Osteocyte (in vitro differentiated cells): Measurements from ENCODE around the gene PSME1. TPM values are rescaled to one million over a fixed set of nuclear protein-coding genes. Genes with fewer than 3 reads are reported as not detected.

ENCODE experiments used
- DNase-seq: peaks from one replicate; pipeline ENCODE4 v3.0.0; 2021; ENCODE audit warnings: mixed read lengths; ENCODE audit not compliant: unreplicated experiment; ENCODE audit errors: extremely low spot score
- H3K27ac Mint-ChIP-seq: one replicate; pipeline ENCODE4 v1.8.0; 2021; ENCODE audit warnings: mild to moderate bottlenecking, mixed read lengths; ENCODE audit not compliant: unreplicated experiment
- H3K27me3 Mint-ChIP-seq: one replicate; pipeline ENCODE4 v1.8.0; 2021; ENCODE audit warnings: mixed read lengths; ENCODE audit not compliant: unreplicated experiment
- H3K36me3 Mint-ChIP-seq: one replicate; pipeline ENCODE4 v1.8.0; 2021; ENCODE audit warnings: mixed read lengths; ENCODE audit not compliant: unreplicated experiment
- H3K4me1 Mint-ChIP-seq: one replicate; pipeline ENCODE4 v1.8.0; 2021; ENCODE audit warnings: mixed read lengths; ENCODE audit not compliant: unreplicated experiment
- H3K4me3 Mint-ChIP-seq: one replicate; pipeline ENCODE4 v1.8.0; 2021; ENCODE audit warnings: mild to moderate bottlenecking, moderate library complexity, mixed read lengths; ENCODE audit not compliant: unreplicated experiment
- H3K9me3 Mint-ChIP-seq: one replicate; pipeline ENCODE4 v1.8.0; 2021; ENCODE audit warnings: mixed read lengths; ENCODE audit not compliant: unreplicated experiment
- total RNA-seq: library from RNA; stranded (reverse); gene quantifications from 2 replicates; pipeline ENCODE4 v1.2.1, GENCODE V29; 2021
- TF ChIP-seq, protein P1 (sequence below): fragments of 200-600 bp; sonication (generic); IDR thresholded peaks from 2 replicates; pipeline ENCODE4 v1.5.0; 2021; ENCODE audit warnings: antibody characterized with exemption, mild to moderate bottlenecking, moderate library complexity

The PSME1 gene
- total RNA-seq, 1 donor from 2014 or later, result 156 TPM

DNA sequence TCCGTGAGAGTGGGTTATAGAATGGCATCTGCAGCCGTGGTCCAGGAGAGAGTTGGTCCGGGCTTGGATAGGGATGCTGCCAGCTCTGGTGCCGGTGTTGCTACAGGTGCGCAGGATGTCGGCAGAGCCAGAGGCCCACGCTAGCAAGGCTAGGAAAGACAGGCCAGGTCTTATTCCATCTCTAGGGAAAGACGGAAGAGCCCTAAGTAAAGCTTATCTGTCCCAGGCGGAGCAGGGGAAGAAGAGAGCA is 485 bp upstream of the PSME1 start:
- Mint-ChIP-seq H3K27me3 (no peaks in the 10 kb centered on the region), H3K36me3 (peaks cover 19% of the 10 kb centered on the region), H3K27ac (peak overlapping the region; percentile 66), H3K4me1 (peaks cover 26% of the 10 kb centered on the region), H3K4me3 (peak overlapping the region; percentile 79), H3K9me3 (no peaks in the 10 kb centered on the region)
- TF ChIP-seq, protein P1, sequence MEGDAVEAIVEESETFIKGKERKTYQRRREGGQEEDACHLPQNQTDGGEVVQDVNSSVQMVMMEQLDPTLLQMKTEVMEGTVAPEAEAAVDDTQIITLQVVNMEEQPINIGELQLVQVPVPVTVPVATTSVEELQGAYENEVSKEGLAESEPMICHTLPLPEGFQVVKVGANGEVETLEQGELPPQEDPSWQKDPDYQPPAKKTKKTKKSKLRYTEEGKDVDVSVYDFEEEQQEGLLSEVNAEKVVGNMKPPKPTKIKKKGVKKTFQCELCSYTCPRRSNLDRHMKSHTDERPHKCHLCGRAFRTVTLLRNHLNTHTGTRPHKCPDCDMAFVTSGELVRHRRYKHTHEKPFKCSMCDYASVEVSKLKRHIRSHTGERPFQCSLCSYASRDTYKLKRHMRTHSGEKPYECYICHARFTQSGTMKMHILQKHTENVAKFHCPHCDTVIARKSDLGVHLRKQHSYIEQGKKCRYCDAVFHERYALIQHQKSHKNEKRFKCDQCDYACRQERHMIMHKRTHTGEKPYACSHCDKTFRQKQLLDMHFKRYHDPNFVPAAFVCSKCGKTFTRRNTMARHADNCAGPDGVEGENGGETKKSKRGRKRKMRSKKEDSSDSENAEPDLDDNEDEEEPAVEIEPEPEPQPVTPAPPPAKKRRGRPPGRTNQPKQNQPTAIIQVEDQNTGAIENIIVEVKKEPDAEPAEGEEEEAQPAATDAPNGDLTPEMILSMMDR, result no peak
- no peak for DNase-seq

DNA sequence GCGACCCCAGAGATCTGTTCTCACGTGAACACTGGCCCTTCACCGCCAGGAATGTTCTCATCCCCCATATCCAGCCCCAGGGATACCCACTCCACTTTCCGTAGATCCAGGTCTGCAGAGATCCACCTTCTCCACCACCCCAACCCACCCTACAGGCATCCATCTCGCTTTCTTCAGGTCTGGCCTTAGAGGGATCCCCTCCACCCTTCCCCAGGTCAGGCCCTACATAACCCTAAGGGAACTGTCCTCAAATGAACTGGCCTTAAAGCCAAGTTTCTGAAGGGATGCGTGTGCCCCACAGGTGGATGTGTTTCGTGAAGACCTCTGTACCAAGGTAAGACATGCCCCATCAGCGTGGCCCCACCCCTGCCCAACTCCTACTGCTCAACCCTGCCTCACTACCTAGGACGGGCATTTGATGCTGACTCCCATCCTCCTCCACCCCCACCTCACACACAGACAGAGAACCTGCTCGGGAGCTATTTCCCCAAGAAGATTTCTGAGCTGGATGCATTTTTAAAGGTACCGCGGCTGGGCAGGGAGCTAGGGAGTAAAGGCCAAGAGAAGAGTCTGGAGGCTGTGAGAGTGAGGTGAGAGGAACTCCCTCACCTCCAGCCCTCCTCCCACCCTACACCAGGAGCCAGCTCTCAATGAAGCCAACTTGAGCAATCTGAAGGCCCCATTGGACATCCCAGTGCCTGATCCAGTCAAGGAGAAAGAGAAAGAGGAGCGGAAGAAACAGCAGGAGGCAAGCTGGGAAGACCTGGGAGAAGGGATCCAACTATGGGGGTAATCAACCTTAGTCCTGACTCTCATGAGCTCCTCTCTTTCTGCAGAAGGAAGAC is 912 bp downstream of the PSME1 start:
- TF ChIP-seq, protein P1, result no peak
- Mint-ChIP-seq H3K9me3 (no peaks in the 10 kb centered on the region), H3K27ac (peak overlapping the region; percentile 81), H3K4me1 (peaks cover 29% of the 10 kb centered on the region), H3K36me3 (peaks cover 19% of the 10 kb centered on the region), H3K4me3 (peak overlapping the region; percentile 79), H3K27me3 (no peaks in the 10 kb centered on the region)
- no peak for DNase-seq

DNA sequence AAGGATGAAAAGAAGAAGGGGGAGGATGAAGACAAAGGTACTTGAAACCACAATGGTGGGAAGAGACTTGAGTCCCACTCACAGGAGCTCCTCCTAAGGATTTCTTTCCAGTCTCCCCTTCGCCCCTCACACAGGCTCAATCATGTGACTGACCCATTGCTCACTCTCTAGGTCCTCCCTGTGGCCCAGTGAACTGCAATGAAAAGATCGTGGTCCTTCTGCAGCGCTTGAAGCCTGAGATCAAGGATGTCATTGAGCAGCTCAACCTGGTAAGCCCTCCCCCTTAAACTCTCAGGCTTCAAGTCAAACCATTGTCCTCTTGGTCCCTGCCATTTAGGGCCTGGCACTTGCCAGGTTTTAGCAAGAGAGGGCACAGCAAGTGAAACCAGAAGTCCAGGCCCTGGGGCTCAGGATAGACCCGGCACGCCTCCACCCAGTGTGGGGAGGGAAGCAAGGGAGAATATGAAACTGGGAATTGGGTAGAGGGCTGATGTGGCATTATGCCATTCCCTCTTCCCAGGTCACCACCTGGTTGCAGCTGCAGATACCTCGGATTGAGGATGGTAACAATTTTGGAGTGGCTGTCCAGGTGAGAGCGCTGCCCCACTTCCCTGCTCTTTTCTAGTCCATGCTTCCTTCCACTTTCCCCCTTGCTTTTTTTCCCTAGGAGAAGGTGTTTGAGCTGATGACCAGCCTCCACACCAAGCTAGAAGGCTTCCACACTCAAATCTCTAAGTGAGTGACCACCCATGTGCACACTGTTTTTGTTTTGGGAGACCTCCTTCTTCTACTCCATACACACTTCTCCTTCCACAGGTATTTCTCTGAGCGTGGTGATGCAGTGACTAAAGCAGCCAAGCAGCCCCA is 1.8 kb downstream of the PSME1 start:
- peak overlapping the region; percentile 81 for H3K27ac Mint-ChIP-seq
- H3K9me3 Mint-ChIP-seq, result no peaks in the 10 kb centered on the region
- H3K36me3 Mint-ChIP-seq, result peaks cover 19% of the 10 kb centered on the region
- H3K4me3 Mint-ChIP-seq, result peak overlapping the region; percentile 79
- TF ChIP-seq, protein P1, result no peak
- H3K27me3 Mint-ChIP-seq, result no peaks in the 10 kb centered on the region
- no peak for DNase-seq
- peaks cover 33% of the 10 kb centered on the region for H3K4me1 Mint-ChIP-seq

DNA sequence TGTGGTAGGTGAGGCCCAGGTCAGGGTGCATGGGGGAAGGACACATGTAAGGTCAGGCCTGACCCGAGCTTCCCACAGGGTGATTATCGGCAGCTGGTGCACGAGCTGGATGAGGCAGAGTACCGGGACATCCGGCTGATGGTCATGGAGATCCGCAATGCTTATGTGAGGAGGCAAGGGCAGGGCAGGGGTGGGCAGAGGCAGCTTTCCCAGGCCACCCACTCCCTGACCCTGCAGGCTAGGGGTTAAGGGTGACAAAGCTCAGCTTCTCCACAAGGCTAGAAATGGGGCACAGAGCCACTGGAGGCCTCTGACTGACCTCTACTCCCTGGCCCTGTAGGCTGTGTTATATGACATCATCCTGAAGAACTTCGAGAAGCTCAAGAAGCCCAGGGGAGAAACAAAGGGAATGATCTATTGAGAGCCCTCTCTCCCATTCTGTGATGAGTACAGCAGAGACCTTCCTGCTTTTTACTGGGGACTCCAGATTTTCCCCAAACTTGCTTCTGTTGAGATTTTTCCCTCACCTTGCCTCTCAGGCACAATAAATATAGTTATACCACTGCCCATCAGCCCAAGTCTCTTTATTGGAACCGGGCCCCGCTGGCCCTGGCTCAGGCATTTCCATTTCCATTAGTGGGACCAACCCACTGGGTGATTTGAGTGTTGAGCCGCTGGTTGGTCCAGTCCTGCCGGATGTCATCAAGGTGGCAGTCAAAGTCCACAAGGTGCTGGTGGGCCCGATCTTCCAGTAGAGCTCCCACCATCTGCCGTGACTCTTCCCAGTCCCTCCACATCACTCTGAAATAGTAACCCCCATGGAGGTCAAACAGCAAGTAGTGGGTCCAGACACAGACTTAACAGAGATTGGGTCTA is 2.6 kb downstream of the PSME1 start:
- peaks cover 34% of the 10 kb centered on the region for H3K4me1 Mint-ChIP-seq
- H3K36me3 Mint-ChIP-seq, result peaks cover 19% of the 10 kb centered on the region
- no peaks in the 10 kb centered on the region for H3K9me3 Mint-ChIP-seq
- no peaks in the 10 kb centered on the region for H3K27me3 Mint-ChIP-seq
- TF ChIP-seq, protein P1, result no peak
- H3K27ac Mint-ChIP-seq, result peak overlapping the region; percentile 41
- no peak overlapping the region for H3K4me3 Mint-ChIP-seq
- DNase-seq, result no peak
